Transverse colon (tissue), 4 donors: Measurements from ENCODE around the gene BMERB1. TPM values are rescaled to one million over a fixed set of nuclear protein-coding genes. Genes with fewer than 3 reads are reported as not detected.

Experiments
- DNase-seq: peaks from one replicate; pipeline ENCODE4 v3.0.0-alpha.2; 2019
- H3K27ac ChIP-seq, 4 donors: fragments of 200-600 bp; sonication (generic); 2 replicates each; pipeline ENCODE4 v1.5.1; 2016 to 2018; ENCODE audit warnings: inconsistent platforms in 4 of 4
- H3K27me3 ChIP-seq: fragments of 200-600 bp; sonication (generic); 2 replicates; pipeline ENCODE4 v1.5.1; 2017; ENCODE audit warnings: inconsistent platforms
- H3K36me3 ChIP-seq, 4 donors: fragments of 200-600 bp; sonication (generic); 2 replicates each; pipeline ENCODE4 v1.5.1; 2017 to 2019; ENCODE audit warnings: inconsistent platforms in 4 of 4
- H3K4me1 ChIP-seq, 4 donors: fragments of 200-600 bp; sonication (generic); 2 replicates each; pipeline ENCODE4 v1.5.1; 2017 to 2020; ENCODE audit warnings: inconsistent platforms in 4 of 4
- H3K4me3 ChIP-seq, 4 donors: fragments of 200-600 bp; sonication (generic); 1 replicate in 1 of 4; 2 replicates in 3 of 4; pipeline versions ENCODE4 v1.5.1 to v1.6.1; 2017 to 2019; ENCODE audit warnings: inconsistent platforms in 4 of 4
- H3K9me3 ChIP-seq, 2 donors: fragments of 200-600 bp; sonication (generic); 2 replicates each; pipeline ENCODE4 v1.5.1; 2017 to 2019; ENCODE audit warnings: inconsistent platforms in 2 of 2
- CTCF ChIP-seq, 5 experiments: fragments of 200-600 bp in 3 of 5; fragments of 450-650 bp in 2 of 5; sonication (generic) in 3 of 5; IDR thresholded peaks; 1 replicate in 2 of 5; 2 replicates in 3 of 5; pipeline ENCODE4 v1.5.1; 2016 to 2017; ENCODE audit warnings: antibody characterized with exemption in 5 of 5, inconsistent platforms in 3 of 5, mild to moderate bottlenecking in 2 of 5, moderate library complexity in 1 of 5
- EP300 ChIP-seq: sonication (generic); formaldehyde crosslinking; IDR thresholded peaks from one replicate; pipeline ENCODE4 v1.6.1; 2017; ENCODE audit warnings: antibody characterized with exemption, low read depth
- POLR2A ChIP-seq: fragments of 450-650 bp; IDR thresholded peaks from one replicate; pipeline ENCODE4 v1.6.1; 2016; ENCODE audit warnings: antibody characterized with exemption, mild to moderate bottlenecking, moderate library complexity
- POLR2AphosphoS5 ChIP-seq, 3 donors: sonication (generic); formaldehyde crosslinking; IDR thresholded peaks; one replicate each; pipeline ENCODE4 v1.6.1; 2016; ENCODE audit warnings: antibody characterized with exemption in 3 of 3
- WGBS, 2 donors: methylation state at CpG; one replicate each; pipeline ENCODE4 v1.1.5; 2018; ENCODE audit warnings: low coverage in 1 of 2; 5-methylcytosine and 5-hydroxymethylcytosine counted together
- in situ Hi-C, 4 donors: fragments of 200-750 bp; cut with MboI; loops; one replicate each; pipeline versions ENCODE4 v1.15.0 to v1.15.1; 2017; ENCODE audit warnings: low sequenced_read_pairs in 3 of 4, low pct_ligation_motif_present in 1 of 4, low pct_unique_long_range_greater_than_20kb in 1 of 4
- intact Hi-C: fragments of 100-400 bp; cut with DNase I; formaldehyde crosslinking; loops from one replicate; pipeline ENCODE4 v1.15.1; 2023; ENCODE audit warnings: low total_unique reads
- total RNA-seq, 4 donors: library from RNA; depleted of rRNA; stranded (reverse); fragments of >200 nt; gene quantifications; one replicate each; pipeline ENCODE4 v1.1.0, GENCODE V29; 2016

BMERB1 gene
- total RNA-seq, 4 donors from 2014 or later = 8.6 to 65.1 (median 14.1) TPM

DNA sequence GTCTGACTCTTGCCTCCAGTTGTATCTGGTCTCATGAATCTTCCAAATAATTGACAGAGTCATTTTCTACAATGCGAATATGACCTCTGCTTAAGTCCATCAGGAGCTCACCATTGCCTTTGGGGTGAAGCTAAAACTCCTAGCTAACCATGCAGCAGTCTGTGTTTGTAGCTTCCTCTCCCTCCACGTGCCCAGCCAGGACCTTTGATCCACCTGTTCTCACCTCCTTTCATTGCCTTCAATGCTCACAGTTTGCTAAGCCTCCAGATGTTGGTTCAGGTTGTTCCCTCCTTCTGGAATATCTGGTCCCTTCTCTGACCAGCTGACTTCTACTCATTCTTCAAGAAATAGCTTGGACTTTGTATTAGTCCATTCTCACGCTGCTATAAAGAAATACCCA is 23.0 kb downstream of the BMERB1 start:
- in situ Hi-C loops = no loop called here
- Histone ChIP-seq H3K4me3 (no peak overlapping the region), H3K9me3 (no peaks in the 10 kb centered on the region), H3K4me1 (peaks cover 0 to 7% (median 0%) of the 10 kb centered on the region in 4 donors), H3K27ac (no peak overlapping the region), H3K36me3 (no peaks in the 10 kb centered on the region), H3K27me3 (no peaks in the 10 kb centered on the region)
- TF ChIP-seq POLR2A = no peak
- no peak for TF ChIP-seq POLR2AphosphoS5 (IDR thresholded peaks at IDR 0.05)
- TF ChIP-seq EP300 = no peak
- no peak for TF ChIP-seq CTCF (IDR thresholded peaks at IDR 0.05)
- intact Hi-C loops = no loop called here
- 66 to 75% methylated on average over 3 of the region's 3 CpGs for WGBS, 2 donors
- DNase-seq = no peak

DNA sequence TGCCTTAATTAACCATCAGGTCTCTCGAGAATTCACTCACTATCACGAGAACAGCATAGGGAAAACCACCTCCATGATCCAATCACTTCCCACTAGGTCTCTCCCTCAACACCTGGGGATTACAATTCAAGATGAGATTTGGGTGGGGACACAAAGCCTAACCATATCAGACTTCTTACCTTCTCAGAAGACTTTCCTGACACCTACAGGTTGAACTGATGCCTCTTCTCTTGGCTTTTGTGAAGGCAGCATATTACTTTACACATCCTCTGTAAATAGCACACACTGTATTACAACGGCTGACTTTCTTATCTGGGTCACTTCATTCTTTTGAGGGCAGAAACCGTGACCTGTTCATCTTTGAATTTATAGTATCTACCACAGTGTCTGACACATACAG is 23.6 kb downstream of the BMERB1 start:
- Histone ChIP-seq H3K4me3 (no peak overlapping the region), H3K9me3 (no peaks in the 10 kb centered on the region), H3K27ac (no peak overlapping the region), H3K36me3 (no peaks in the 10 kb centered on the region), H3K4me1 (peaks cover 0 to 7% (median 0%) of the 10 kb centered on the region in 4 donors), H3K27me3 (no peaks in the 10 kb centered on the region)
- DNase-seq = no peak
- in situ Hi-C loops = no loop called here
- TF ChIP-seq POLR2A (no peak), EP300 (no peak), CTCF (IDR thresholded peaks at IDR 0.05) (no peak), POLR2AphosphoS5 (IDR thresholded peaks at IDR 0.05) (no peak)
- intact Hi-C loops = no loop called here
- 47 to 63% methylated on average over 4 of the region's 4 CpGs for WGBS, 2 donors

DNA sequence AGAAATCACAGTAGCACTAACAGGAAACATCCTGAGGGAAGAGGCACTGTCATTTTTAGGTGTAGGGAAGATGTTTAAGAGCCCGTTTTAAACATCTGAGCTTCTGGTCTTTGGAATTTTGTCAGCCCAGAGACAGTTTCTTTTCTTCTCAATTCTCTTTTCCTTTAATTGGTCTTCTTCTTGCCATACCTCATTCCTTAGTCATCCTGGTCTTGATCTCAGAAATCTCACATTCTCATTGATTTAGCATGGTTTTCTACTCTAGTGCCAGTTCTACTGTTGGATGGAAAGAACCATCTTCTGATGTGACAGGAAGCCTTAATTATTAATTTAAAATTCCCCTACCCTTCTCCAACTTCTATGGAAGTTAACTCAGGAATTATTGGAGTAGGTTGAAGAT is 25.4 kb downstream of the BMERB1 start:
- 87 to 91% methylated on average over 1 of the region's 1 CpG for WGBS, 2 donors
- TF ChIP-seq POLR2A (no peak), POLR2AphosphoS5 (IDR thresholded peaks at IDR 0.05) (no peak), EP300 (no peak), CTCF (IDR thresholded peaks at IDR 0.05) (no peak)
- no peak for DNase-seq
- peaks cover 0 to 7% (median 0%) of the 10 kb centered on the region in 4 donors for H3K4me1 ChIP-seq
- in situ Hi-C loops (no loop called here), intact Hi-C loops (no loop called here)
- H3K9me3 ChIP-seq = no peaks in the 10 kb centered on the region
- no peaks in the 10 kb centered on the region for H3K27me3 ChIP-seq
- no peak overlapping the region for H3K4me3 ChIP-seq
- no peaks in the 10 kb centered on the region for H3K36me3 ChIP-seq
- no peak overlapping the region for H3K27ac ChIP-seq

- H3K9me3 ChIP-seq = no peaks in the 10 kb centered on the region
- H3K27ac ChIP-seq = no peak overlapping the region
- DNase-seq = no peak
- no peak overlapping the region for H3K4me3 ChIP-seq
- TF ChIP-seq CTCF (IDR thresholded peaks at IDR 0.05) = no peak
- TF ChIP-seq POLR2A = no peak
- TF ChIP-seq EP300 = no peak
- no peak for TF ChIP-seq POLR2AphosphoS5 (IDR thresholded peaks at IDR 0.05)
- H3K27me3 ChIP-seq = no peaks in the 10 kb centered on the region
- intact Hi-C loops = no loop called here
- WGBS, 2 donors = 79 to 95% methylated on average over 2 to 3 of the region's 3 CpGs
- no peaks in the 10 kb centered on the region for H3K36me3 ChIP-seq
- in situ Hi-C loops = no loop called here
- H3K4me1 ChIP-seq = peaks cover 0 to 4% (median 0%) of the 10 kb centered on the region in 4 donors
Measured at GRCh38 chr16:15460601-15461000, 26.2 kb downstream of the BMERB1 start.
